HepG2 (cell line): ENCODE data around the gene HS3ST3A1. TPM values are rescaled to one million over a fixed set of nuclear protein-coding genes. Genes with fewer than 3 reads are reported as not detected.

Experiments
- ATAC-seq: fragments of 200-7000 bp; cut with Tn5 transposase; 3 replicates; pipeline ENCODE4 v1.9.1; 2020; ENCODE audit warnings: mild to moderate bottlenecking, moderate library complexity
- BruUV-seq: library from RNA; stranded (reverse); fragments of 400-500 nt; replicated peaks from 2 replicates; lab custom pipeline; 2021; lab: Mats Ljungman, UMichigan
- CTCF ChIA-PET: fragments of 300-600 bp; formaldehyde crosslinking; extraction: SDS; loops from one replicate; lab custom pipeline; 2021; ENCODE audit warnings: low total read pairs, inconsistent platforms, low intra/inter-chr PET ratio; lab: Yijun Ruan, JAX
- POLR2A ChIA-PET: fragments of 350-600 bp; sonication (Branson Sonifier 250); formaldehyde crosslinking; loops from one replicate; lab custom pipeline; 2020; ENCODE audit warnings: antibody characterized with exemption, inconsistent platforms; lab: Yijun Ruan, JAX
- DNase-seq: peaks from one replicate; pipeline ENCODE4 v3.0.0-alpha.2; 2015; ENCODE audit warnings: low spot score
- FAIRE-seq: peaks from 3 replicates; lab custom pipeline; 2011; peaks lifted over from hg19 to GRCh38; lab: Jason Lieb, UNC
- H2AFZ ChIP-seq: one replicate; pipeline ENCODE4 v1.6.1; 2011; ENCODE audit warnings: low read length, inconsistent platforms
- H3K27ac ChIP-seq: fragments of 300-600 bp; 3 replicates; pipeline ENCODE4 v1.8.0; 2011; ENCODE audit warnings: mixed run types, mild to moderate bottlenecking, mixed read lengths, low read length, inconsistent platforms; ENCODE audit not compliant: insufficient read depth; ENCODE audit errors: extremely low read length
- H3K27me3 ChIP-seq, 2 experiments: fragments of 200-600 bp in 1 of 2; 2 replicates in 1 of 2; 3 replicates in 1 of 2; pipeline versions ENCODE4 v1.6.0 to v1.8.0; 2011; ENCODE audit warnings: low read length in 2 of 2, mild to moderate bottlenecking in 2 of 2, moderate library complexity in 2 of 2, inconsistent platforms in 1 of 2; ENCODE audit not compliant: insufficient read depth in 2 of 2, control insufficient read depth in 1 of 2
- H3K36me3 ChIP-seq, 2 experiments: fragments of 200-600 bp in 1 of 2; replicated peaks in 1 of 2; 2 replicates in 1 of 2; 3 replicates in 1 of 2; pipeline versions ENCODE4 v1.5.1 to v1.8.0; 2011; ENCODE audit warnings: low read length in 2 of 2, inconsistent platforms in 1 of 2; ENCODE audit not compliant: insufficient read depth in 2 of 2, control insufficient read depth in 1 of 2
- H3K4me1 ChIP-seq: 2 replicates; pipeline ENCODE4 v1.5.1; 2012; ENCODE audit warnings: low read length, inconsistent platforms; ENCODE audit not compliant: insufficient read depth
- H3K4me2 ChIP-seq: 2 replicates; pipeline ENCODE4 v1.6.0; 2011; ENCODE audit warnings: low read depth, low read length, inconsistent platforms
- H3K4me3 ChIP-seq, 3 experiments: fragments of 200-600 bp in 1 of 3; sonication (generic), shearing (Covaris generic) in 1 of 3; replicated peaks in 1 of 3; 2 replicates each; pipeline ENCODE4 v1.5.1; 2011 to 2016; ENCODE audit warnings: low read length in 3 of 3, inconsistent platforms in 2 of 3, low read depth in 2 of 3, mild to moderate bottlenecking in 2 of 3, control low read depth in 1 of 3, mixed read lengths in 1 of 3; ENCODE audit not compliant: insufficient read depth in 1 of 3
- H3K79me2 ChIP-seq: one replicate; pipeline ENCODE4 v1.6.1; 2011; ENCODE audit warnings: low read length, inconsistent platforms; ENCODE audit not compliant: insufficient read depth
- H3K9ac ChIP-seq: 2 replicates; pipeline ENCODE4 v1.6.0; 2011; ENCODE audit warnings: mild to moderate bottlenecking, low read depth, low read length, inconsistent platforms; ENCODE audit not compliant: insufficient read depth
- H3K9me3 ChIP-seq: 2 replicates; pipeline ENCODE4 v1.5.1; 2012; ENCODE audit warnings: mild to moderate bottlenecking, low read length
- H4K20me1 ChIP-seq: 2 replicates; pipeline ENCODE4 v1.6.0; 2011; ENCODE audit warnings: inconsistent platforms, mild to moderate bottlenecking, low read length, moderate library complexity; ENCODE audit not compliant: insufficient read depth
- HNF4A ChIP-seq: sonication (generic); formaldehyde crosslinking; IDR thresholded peaks from 2 replicates; pipeline ENCODE4 v1.4.0; 2020; ENCODE audit warnings: missing genetic modification reagents
- RXRB ChIP-seq: IDR thresholded peaks from 2 replicates; pipeline ENCODE4 v1.6.1; 2016; ENCODE audit warnings: borderline replicate concordance, missing genetic modification reagents, missing compliant biosample characterization
- ZNF441 ChIP-seq: sonication (generic); formaldehyde crosslinking; IDR thresholded peaks from 2 replicates; pipeline ENCODE4 v1.7.0; 2021; ENCODE audit warnings: missing genetic modification reagents, borderline replicate concordance
- ZNF564 ChIP-seq: sonication (generic); formaldehyde crosslinking; IDR thresholded peaks from 2 replicates; pipeline ENCODE4 v1.8.1; 2023; ENCODE audit warnings: mild to moderate bottlenecking, missing genetic modification reagents
- WGBS: methylation state at CpG from one replicate; pipeline ENCODE4 v1.1.6; 2017; ENCODE audit warnings: low lambda C conversion rate; 5-methylcytosine and 5-hydroxymethylcytosine counted together
- in situ Hi-C: cut with HindIII; loops from 2 replicates; pipeline ENCODE4 v1.10.0; 2017; ENCODE audit warnings: low pct_unique_long_range_greater_than_20kb; ENCODE audit not compliant: extremely low pct_ligation_motif_present
- intact Hi-C: fragments of 100-400 bp; cut with micrococcal nuclease; formaldehyde crosslinking; loops from one replicate; pipeline ENCODE4 v1.10.0; 2022; ENCODE audit not compliant: unreplicated experiment
- polyA plus RNA-seq, 8 experiments: library from polyadenylated mRNA; depleted of rRNA in 3 of 8; stranded (reverse) in 7 of 8; unstranded in 1 of 8; fragments of >200 nt; fragmentation: Illumina TruSeq in 4 of 8; extraction: Trizol in 4 of 8; gene quantifications; 2 replicates each; pipeline versions ENCODE4 v1.2.1 to v1.2.3, GENCODE V29; 2011 to 2016; ENCODE audit warnings: low read depth in 4 of 8, missing spikeins in 1 of 8, mixed read lengths in 1 of 8; ENCODE audit not compliant: insufficient read depth in 1 of 8
- total RNA-seq, 5 experiments: library from RNA; depleted of rRNA; stranded (reverse); fragments of >200 nt; fragmentation: Illumina TruSeq; extraction: Trizol; gene quantifications; 2 replicates each; pipeline ENCODE4 v1.2.3, GENCODE V29; 2016; ENCODE audit warnings: low read depth in 1 of 5
- TF ChIP-seq, protein P1 (sequence below): sonication (generic); formaldehyde crosslinking; IDR thresholded peaks from 2 replicates; pipeline ENCODE4 v1.4.0; 2020; ENCODE audit warnings: mild to moderate bottlenecking, missing genetic modification reagents
- TF ChIP-seq, protein P2 (sequence below): sonication (generic); formaldehyde crosslinking; IDR thresholded peaks from 2 replicates; pipeline ENCODE4 v1.5.1; 2020; ENCODE audit warnings: missing genetic modification reagents, mild to moderate bottlenecking, borderline replicate concordance
- TF ChIP-seq, protein P3 (sequence below): sonication (generic); formaldehyde crosslinking; IDR thresholded peaks from 2 replicates; pipeline ENCODE4 v1.4.0; 2020; ENCODE audit warnings: missing genetic modification reagents

The HS3ST3A1 gene
- total and polyA plus RNA-seq, 2 of the 13 experiments (the other 11 are each of a cell fraction or from before 2014, with no cell fraction given) = 1.3 to 3.5 TPM

DNA sequence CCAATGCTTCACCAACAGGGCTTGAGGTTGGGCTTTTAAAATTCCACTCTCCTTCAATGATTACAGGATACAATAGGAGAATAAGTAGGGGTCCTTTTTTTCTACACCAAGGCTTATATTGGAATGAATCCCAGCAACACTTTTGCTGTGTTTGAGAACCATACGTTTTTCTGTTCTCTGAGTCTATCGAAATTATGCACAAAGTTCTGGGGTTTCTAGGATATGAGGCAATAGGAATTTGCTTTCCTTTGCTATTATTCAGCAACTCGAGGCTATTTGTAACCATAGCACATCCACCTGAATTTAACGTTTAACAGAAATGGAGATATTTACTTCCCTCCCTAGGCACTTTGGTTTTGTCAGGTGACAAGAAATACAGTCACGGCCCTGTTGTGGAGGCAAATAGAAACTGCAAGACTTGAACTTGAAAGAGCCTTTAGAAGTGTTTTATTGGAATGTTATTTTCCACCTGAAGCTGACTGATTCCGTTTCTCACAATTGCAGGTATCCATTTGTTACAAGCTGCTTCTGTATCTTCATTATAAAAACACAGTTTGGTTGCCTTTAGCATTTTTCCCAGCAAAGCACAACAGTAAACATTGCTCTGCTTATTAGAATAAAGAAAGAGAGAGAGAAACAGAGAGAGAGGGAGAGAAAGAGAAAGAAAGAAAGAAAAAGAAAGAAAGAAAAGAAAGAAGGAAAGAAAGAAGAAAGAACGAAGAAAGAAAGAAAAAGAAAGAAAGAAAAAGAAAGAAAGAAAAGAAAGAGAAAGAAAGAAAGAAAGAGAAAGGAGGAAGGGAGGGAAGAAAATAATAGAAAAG, 109.6 kb downstream of the HS3ST3A1 start:
- no peak overlapping the region for H2AFZ ChIP-seq
- in situ Hi-C loops = no loop called here
- intact Hi-C loops = no loop called here
- no peak overlapping the region for H3K4me2 ChIP-seq
- POLR2A ChIA-PET = no interaction called here
- DNase-seq (no peak), FAIRE-seq (no peak), ATAC-seq (no peak)
- H3K4me3 ChIP-seq = no peak overlapping the region
- no peaks in the 10 kb centered on the region for H3K4me1 ChIP-seq
- WGBS = 1% methylated on average over 7 of the region's 7 CpGs
- H3K27me3 ChIP-seq = no peaks in the 10 kb centered on the region; a peak in 1 of 5 replicates
- H3K79me2 ChIP-seq = no peaks in the 10 kb centered on the region
- H3K9me3 ChIP-seq = no peaks in the 10 kb centered on the region
- TF ChIP-seq, protein P1, sequence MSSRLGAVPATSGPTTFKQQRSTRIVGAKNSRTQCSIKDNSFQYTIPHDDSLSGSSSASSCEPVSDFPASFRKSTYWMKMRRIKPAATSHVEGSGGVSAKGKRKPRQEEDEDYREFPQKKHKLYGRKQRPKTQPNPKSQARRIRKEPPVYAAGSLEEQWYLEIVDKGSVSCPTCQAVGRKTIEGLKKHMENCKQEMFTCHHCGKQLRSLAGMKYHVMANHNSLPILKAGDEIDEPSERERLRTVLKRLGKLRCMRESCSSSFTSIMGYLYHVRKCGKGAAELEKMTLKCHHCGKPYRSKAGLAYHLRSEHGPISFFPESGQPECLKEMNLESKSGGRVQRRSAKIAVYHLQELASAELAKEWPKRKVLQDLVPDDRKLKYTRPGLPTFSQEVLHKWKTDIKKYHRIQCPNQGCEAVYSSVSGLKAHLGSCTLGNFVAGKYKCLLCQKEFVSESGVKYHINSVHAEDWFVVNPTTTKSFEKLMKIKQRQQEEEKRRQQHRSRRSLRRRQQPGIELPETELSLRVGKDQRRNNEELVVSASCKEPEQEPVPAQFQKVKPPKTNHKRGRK (CRISPR knock-in tag) = 0 out of 2 replicates have a peak, but pooled peaks have one; percentile 10
- TF ChIP-seq, protein P2, sequence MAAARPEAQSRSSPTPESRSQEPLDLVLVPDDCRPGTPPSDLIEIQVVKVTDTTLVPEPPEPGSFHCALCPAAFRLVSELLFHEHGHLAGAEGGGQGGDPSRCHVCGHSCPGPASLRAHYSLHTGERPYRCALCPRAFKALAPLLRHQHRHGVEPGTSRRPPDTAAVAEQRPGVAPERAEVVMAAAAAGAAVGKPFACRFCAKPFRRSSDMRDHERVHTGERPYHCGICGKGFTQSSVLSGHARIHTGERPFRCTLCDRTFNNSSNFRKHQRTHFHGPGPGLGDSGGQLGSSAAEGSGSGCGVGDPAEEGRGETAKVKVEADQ = no peak
- CTCF ChIA-PET = no interaction called here
- H3K9ac ChIP-seq = no peak overlapping the region
- BruUV-seq = no TSS peak
- no peak overlapping the region for H3K27ac ChIP-seq
- H3K36me3 ChIP-seq = no peaks in the 10 kb centered on the region
- no peaks in the 10 kb centered on the region for H4K20me1 ChIP-seq

DNA sequence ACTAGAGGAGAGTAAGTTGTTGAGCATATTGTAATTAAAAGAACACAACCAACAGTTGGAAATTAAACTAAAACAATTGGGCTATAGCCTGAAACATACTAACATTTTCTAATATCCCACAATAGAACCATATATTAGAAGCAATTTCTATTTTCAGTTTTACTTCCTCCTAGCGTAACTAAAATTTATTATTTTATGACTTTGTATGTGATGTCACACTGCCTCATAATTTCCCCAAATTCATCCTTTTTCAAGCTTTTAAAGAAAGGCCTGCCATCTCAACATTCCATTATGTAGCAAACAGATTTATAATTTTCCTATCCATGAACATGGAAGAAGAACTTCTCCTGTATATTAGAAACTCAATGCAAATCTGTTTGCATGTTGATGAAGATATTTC, 110.2 kb downstream of the HS3ST3A1 start:
- no peaks in the 10 kb centered on the region for H3K9me3 ChIP-seq
- TF ChIP-seq HNF4A (CRISPR knock-in tag) (no peak), ZNF441 (CRISPR knock-in tag) (no peak), ZNF564 (CRISPR knock-in tag) (no peak), RXRB (no peak)
- TF ChIP-seq, protein P3, sequence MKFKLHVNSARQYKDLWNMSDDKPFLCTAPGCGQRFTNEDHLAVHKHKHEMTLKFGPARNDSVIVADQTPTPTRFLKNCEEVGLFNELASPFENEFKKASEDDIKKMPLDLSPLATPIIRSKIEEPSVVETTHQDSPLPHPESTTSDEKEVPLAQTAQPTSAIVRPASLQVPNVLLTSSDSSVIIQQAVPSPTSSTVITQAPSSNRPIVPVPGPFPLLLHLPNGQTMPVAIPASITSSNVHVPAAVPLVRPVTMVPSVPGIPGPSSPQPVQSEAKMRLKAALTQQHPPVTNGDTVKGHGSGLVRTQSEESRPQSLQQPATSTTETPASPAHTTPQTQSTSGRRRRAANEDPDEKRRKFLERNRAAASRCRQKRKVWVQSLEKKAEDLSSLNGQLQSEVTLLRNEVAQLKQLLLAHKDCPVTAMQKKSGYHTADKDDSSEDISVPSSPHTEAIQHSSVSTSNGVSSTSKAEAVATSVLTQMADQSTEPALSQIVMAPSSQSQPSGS = no peak
- TF ChIP-seq, all 625 proteins: peak for 0
- Histone ChIP-seq H3K27ac (no peak overlapping the region), H3K27me3 (no peaks in the 10 kb centered on the region; a peak in 1 of 5 replicates), H3K79me2 (no peaks in the 10 kb centered on the region), H3K4me1 (no peaks in the 10 kb centered on the region), H4K20me1 (no peaks in the 10 kb centered on the region), H3K4me3 (no peak overlapping the region), H3K36me3 (no peaks in the 10 kb centered on the region), H2AFZ (no peak overlapping the region), H3K4me2 (no peak overlapping the region), H3K9ac (no peak overlapping the region)
- no peak for FAIRE-seq
- ATAC-seq = no peak
- ChIA-PET CTCF (no interaction called here), POLR2A (no interaction called here)
- no peak for DNase-seq
- no TSS peak for BruUV-seq
- WGBS = 94% methylated on average over 1 of the region's 1 CpG
- in situ Hi-C loops = no loop called here
- intact Hi-C loops = no loop called here
